T1000 (cell line): ENCODE results near the gene AMER1.

Source experiments
- DNase-seq: peaks from one replicate; lab custom pipeline; 2025; ENCODE audit warnings: mixed read lengths; lab: John Stamatoyannopoulos, UW

Gene AMER1

GRCh38 chrX:64184396-64184795 is 21.1 kb downstream of the AMER1 start:
- no peak for DNase-seq

GRCh38 chrX:64182208-64182607 is 23.3 kb downstream of the AMER1 start:
- DNase-seq = no peak

- DNase-seq = no peak
These were observed 28.6 kb downstream of the AMER1 start for GRCh38 chrX:64176876-64177275.

DNA sequence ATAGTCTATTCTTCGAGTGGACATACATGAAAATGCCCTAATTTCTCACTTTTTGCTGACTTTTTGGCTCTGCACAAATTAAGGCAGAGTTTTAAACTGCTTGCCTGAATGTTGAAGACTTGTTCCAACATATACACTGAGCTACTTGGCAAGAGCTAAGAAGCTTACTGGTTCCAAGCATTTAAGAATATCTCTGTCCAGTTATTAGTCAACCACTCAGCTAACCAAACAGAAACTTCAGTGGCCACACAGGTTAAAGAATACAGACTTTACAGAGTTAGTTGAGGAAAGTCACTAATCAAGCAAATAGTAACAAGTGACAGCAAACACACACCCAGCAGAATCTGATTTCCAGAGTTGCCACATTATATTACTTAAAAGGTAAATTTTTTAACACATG is 35.5 kb downstream of the AMER1 start:
- DNase-seq = no peak

GRCh38 chrX:64152857-64153256 is 52.7 kb downstream of the AMER1 start:
- DNase-seq = no peak

GRCh38 chrX:64151911-64152310 is 53.6 kb downstream of the AMER1 start:
- DNase-seq = no peak

- no peak for DNase-seq
These were observed 54.7 kb downstream of the AMER1 start for GRCh38 chrX:64150775-64151174.
